Effector memory CD4-positive, alpha-beta T cell (primary cell): ENCODE measurements around the gene SNIP1.
"Not testable (repeated sequence)": the region's sequence is repeated elsewhere in the genome, so short reads cannot be mapped to it uniquely, and the experiment has no call there.

Experiments used
- DNase-seq, 3 donors: peaks; one replicate each; pipeline ENCODE4 v3.0.0-alpha.2; 2020
- H3K27ac ChIP-seq: 2 replicates; pipeline ENCODE4 v1.7.0; 2013; ENCODE audit warnings: mild to moderate bottlenecking, low read length, moderate library complexity; ENCODE audit not compliant: insufficient read depth, poor library complexity, severe bottlenecking
- H3K27me3 ChIP-seq: replicated peaks from 2 replicates; pipeline ENCODE4 v1.7.0; 2013; ENCODE audit warnings: mild to moderate bottlenecking, low read length; ENCODE audit not compliant: insufficient read depth, control insufficient read depth, poor library complexity, severe bottlenecking
- H3K36me3 ChIP-seq: 2 replicates; pipeline ENCODE4 v1.7.0; 2013; ENCODE audit warnings: mild to moderate bottlenecking, low read length, moderate library complexity; ENCODE audit not compliant: control insufficient read depth, insufficient read depth
- H3K4me1 ChIP-seq: 2 replicates; pipeline ENCODE4 v1.7.0; 2013; ENCODE audit warnings: low read length, mild to moderate bottlenecking; ENCODE audit not compliant: control insufficient read depth, insufficient read depth, poor library complexity, severe bottlenecking
- H3K4me3 ChIP-seq: 2 replicates; pipeline ENCODE4 v1.7.0; 2013; ENCODE audit warnings: low read length, low read depth, mild to moderate bottlenecking; ENCODE audit not compliant: insufficient read depth, poor library complexity, severe bottlenecking
- H3K9me3 ChIP-seq: 2 replicates; pipeline ENCODE4 v1.7.0; 2013; ENCODE audit warnings: mild to moderate bottlenecking, low read length, moderate library complexity; ENCODE audit not compliant: control insufficient read depth

SNIP1 gene

DNA sequence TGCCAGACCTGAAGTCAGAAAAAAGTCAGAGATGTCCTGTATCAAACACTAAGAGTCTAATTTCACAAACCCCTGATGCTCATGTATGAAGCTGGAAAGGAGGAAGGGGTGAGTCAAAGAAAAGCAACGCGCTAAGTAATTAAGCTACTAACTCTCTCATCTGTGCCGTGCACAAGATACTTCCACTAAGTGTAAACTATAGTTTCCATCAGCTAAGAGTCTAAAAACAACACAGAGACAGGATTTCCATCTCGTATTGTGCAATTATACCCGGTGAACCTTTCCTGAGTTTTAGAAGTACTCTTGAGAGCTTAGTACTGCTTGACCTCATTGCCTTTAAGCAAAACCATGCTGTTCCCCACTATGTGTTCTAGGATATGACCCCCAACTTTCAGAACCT is 21.6 kb upstream of the SNIP1 start:
- Histone ChIP-seq H3K27me3 (no peaks in the 10 kb centered on the region), H3K4me1 (no peaks in the 10 kb centered on the region), H3K36me3 (peaks cover 77% of the 10 kb centered on the region), H3K4me3 (no peak overlapping the region), H3K9me3 (no peaks in the 10 kb centered on the region), H3K27ac (no peak overlapping the region)
- no peak for DNase-seq

GRCh38 chr1:37574834-37575480 is 20.9 kb upstream of the SNIP1 start:
- H3K36me3 ChIP-seq = peaks cover 72% of the 10 kb centered on the region
- DNase-seq = no peak

GRCh38 chr1:37570528-37571334 is 16.6 kb upstream of the SNIP1 start:
- Histone ChIP-seq H3K4me3 (no peak overlapping the region), H3K4me1 (no peaks in the 10 kb centered on the region), H3K27me3 (no peaks in the 10 kb centered on the region), H3K36me3 (peaks cover 81% of the 10 kb centered on the region), H3K9me3 (no peaks in the 10 kb centered on the region), H3K27ac (no peak overlapping the region)
- no peak for DNase-seq

More at GRCh38 chr1:37574834-37575480, 20.9 kb upstream of the SNIP1 start:
- Histone ChIP-seq H3K9me3 (no peaks in the 10 kb centered on the region), H3K27me3 (no peaks in the 10 kb centered on the region), H3K27ac (no peak overlapping the region), H3K4me1 (no peaks in the 10 kb centered on the region), H3K4me3 (no peak overlapping the region)

GRCh38 chr1:37567023-37567422 is 12.9 kb upstream of the SNIP1 start:
- DNase-seq = no peak
- Histone ChIP-seq H3K27ac (no peak overlapping the region), H3K9me3 (no peaks in the 10 kb centered on the region), H3K36me3 (peaks cover 57% of the 10 kb centered on the region), H3K4me1 (no peaks in the 10 kb centered on the region), H3K27me3 (no peaks in the 10 kb centered on the region), H3K4me3 (no peak overlapping the region)

- Histone ChIP-seq H3K4me1 (no peaks in the 10 kb centered on the region), H3K4me3 (no peak overlapping the region), H3K9me3 (no peaks in the 10 kb centered on the region), H3K27me3 (no peaks in the 10 kb centered on the region), H3K27ac (no peak overlapping the region), H3K36me3 (peaks cover 45% of the 10 kb centered on the region)
- DNase-seq = no peak
These were observed 10.8 kb upstream of the SNIP1 start for GRCh38 chr1:37564892-37565291.

GRCh38 chr1:37562984-37563383 is 8.9 kb upstream of the SNIP1 start:
- no peak overlapping the region for H3K27ac ChIP-seq
- H3K4me3 ChIP-seq = no peak overlapping the region

DNA sequence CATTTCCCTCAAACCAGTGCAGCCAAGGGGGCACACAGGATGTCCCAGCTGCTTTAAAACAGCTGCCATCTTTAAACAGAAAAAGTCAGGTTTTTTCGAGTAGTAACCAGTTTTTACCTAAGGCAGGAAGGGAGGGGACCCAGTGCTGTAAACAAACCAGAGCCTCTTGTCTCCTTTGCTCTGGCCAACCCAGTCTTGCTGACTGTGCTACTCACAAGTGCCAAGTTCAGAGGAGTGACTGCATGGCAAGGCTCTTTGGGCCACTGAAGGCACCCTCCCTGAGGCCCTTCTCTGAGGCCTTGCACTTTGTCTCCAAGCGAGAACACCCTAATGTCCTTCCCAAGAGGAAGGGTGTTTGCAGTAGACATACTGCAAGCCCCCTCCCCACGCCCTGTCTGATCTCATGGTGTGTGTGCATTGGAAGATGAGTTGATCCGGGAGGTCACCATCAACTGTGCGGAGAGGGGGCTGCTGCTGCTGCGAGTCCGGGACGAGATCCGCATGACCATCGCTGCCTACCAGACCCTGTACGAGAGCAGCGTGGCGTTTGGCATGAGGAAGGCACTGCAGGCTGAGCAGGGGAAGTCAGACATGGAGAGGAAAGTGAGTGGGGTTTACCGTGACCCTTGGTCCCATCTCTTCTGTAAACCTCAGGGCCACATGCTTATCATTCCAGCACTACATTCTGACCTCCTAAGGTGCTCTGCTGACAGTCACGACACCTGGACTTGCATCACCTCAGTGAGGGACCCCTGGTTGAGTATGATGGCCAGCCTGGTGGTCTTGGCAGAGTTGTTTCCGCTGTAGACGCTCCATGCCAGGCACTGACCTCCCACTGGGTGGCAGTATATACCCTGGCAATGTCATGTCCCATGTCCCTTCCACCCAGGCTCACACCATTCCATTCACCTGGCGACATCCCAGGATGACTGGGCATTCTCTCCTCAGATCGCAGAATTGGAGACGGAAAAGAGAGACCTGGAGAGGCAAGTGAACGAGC is 7.3 kb upstream of the SNIP1 start:
- Histone ChIP-seq H3K4me3 (no peak overlapping the region), H3K27ac (no peak overlapping the region), H3K9me3 (no peaks in the 10 kb centered on the region), H3K4me1 (no peaks in the 10 kb centered on the region), H3K27me3 (no peaks in the 10 kb centered on the region), H3K36me3 (peaks cover 17% of the 10 kb centered on the region)
- DNase-seq = peak in 1 of 3 donors; percentile 15

More at GRCh38 chr1:37562984-37563383, 8.9 kb upstream of the SNIP1 start:
- Histone ChIP-seq H3K4me1 (no peaks in the 10 kb centered on the region), H3K36me3 (peaks cover 32% of the 10 kb centered on the region), H3K9me3 (no peaks in the 10 kb centered on the region), H3K27me3 (no peaks in the 10 kb centered on the region)
- no peak for DNase-seq

DNA sequence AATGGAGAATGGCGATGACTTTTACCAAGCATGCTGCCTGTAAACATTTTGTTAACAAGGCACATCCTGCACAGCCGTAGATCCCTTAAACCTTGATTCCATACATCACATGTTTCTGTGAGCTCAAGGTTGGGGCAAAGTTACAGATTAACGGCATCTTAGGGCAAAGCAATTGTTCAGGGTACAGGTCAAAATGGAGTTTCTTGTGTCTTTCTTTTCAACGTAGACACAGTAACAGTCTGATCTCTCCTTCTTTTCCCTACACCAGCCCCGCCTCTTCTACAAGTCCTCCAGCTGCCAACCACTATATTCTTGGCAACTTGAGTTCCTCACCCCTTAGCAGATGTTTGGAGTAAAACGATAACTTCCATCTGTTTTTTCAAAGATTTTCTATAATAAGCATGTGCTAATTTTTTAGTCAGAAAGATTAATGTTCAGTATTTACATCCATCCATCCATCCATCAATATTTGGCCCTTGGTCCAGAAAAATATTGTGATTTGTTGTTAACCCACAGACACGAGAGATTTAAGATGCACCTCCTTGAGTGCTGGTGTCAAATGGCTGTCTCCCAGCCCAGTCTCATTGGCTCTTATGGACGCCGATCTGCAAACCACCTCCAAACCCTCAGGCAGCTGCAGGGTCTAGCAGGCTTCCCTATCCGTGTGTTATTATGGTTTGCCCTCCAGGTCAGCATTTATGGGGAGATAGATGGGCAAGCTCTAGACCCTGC is 6.5 kb upstream of the SNIP1 start:
- Histone ChIP-seq H3K27ac (no peak overlapping the region), H3K4me3 (no peak overlapping the region), H3K9me3 (no peaks in the 10 kb centered on the region), H3K27me3 (no peaks in the 10 kb centered on the region), H3K36me3 (peaks cover 9% of the 10 kb centered on the region), H3K4me1 (no peaks in the 10 kb centered on the region)
- DNase-seq = no peak

DNA sequence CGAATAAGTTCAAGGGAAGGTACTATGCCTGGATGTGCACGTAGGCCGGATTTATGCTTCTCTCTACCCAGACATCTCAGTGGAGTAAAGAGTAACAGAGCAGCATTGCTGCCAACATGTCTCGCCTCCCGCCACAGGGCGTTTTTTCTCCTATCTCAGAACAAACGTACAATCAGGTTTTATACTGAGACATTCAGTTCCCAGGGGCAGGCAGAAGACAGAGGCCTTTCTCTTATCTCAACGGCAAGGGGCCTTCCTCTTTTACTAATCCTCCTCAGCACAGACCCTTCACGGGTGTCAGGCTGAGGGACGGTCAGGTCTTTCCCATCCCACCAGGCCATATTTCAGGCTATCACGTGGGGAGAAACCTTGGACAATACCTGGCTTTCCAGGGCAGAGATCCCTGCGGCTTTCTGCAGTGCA is 5.9 kb upstream of the SNIP1 start:
- not testable (repeated sequence) for H3K27ac ChIP-seq, DNase-seq, H3K4me1 ChIP-seq

More for the DNA sequence above, 5.9 kb upstream of the SNIP1 start:
- H3K36me3 ChIP-seq, H3K9me3 ChIP-seq, H3K4me3 ChIP-seq, H3K27me3 ChIP-seq: not testable (repeated sequence)
